DMS153 treated with DMSO at 0.1 percent for 48 hours (cell line): ENCODE measurements around the gene GARIN5A.

Experiments
- DNase-seq: peaks from one replicate; lab custom pipeline; 2025; ENCODE audit not compliant: unreplicated experiment; lab: John Stamatoyannopoulos, UW

The GARIN5A gene

DNA sequence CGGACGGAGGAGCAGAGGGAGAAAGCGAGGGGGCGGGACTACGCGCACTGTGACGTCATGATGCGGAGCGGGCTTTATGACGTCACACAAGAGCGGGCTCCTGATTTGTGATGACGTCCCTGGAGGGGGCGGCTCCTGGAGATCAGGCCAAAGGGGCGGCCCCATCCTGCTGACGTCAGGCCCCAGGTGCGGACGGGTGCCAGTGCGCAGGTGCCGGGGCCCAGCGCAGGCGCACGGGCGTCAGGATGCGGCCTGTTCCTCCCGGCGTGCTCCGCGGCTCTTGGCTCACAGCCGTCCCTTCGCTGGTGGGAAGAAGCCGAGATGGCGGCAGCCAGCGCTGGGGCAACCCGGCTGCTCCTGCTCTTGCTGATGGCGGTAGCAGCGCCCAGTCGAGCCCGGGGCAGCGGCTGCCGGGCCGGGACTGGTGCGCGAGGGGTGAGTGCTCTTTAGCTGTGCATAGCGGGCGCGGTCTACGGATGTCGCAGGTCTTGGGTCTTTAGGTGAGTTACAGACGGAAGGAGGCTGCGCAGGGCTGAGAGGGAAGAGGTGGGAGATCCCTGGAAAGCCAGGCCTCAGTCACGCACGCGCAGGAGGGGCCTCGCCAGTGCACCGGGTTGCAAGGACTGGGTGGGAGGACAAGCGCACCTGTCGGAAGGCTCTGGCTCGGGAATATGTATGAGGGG, at the start of gene GARIN5A, which contains the start of gene EMC10:
Gene GARIN5A (minus strand): TSS at position 625 of the 683 bp plus-strand sequence. CDS start 460 bp downstream, at position 165.
Gene EMC10 (plus strand): TSS at position 284 of the 683 bp plus-strand sequence. CDS start 38 bp downstream, at position 322.
- peak; percentile 94 for DNase-seq

DNA sequence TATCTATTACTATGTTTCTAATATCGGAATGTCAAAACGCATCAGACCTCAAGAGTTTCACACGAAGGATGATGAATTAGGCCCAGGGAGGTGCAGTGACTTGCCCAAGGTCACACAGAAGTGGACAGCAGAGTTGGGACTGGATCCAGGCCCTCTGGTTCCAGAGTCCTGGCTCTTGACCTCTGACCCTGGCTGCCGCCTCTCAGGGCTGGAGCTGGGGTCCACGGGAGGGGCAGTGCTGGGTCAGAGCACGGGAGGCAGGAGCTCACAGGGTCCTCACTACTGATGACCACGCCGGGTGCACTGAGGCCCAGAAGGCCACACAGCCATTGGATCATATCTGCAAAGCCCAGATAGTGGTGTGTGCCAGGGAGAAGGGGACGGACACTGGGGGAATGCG, 46.2 kb upstream of the GARIN5A start:
- DNase-seq = no peak

DNA sequence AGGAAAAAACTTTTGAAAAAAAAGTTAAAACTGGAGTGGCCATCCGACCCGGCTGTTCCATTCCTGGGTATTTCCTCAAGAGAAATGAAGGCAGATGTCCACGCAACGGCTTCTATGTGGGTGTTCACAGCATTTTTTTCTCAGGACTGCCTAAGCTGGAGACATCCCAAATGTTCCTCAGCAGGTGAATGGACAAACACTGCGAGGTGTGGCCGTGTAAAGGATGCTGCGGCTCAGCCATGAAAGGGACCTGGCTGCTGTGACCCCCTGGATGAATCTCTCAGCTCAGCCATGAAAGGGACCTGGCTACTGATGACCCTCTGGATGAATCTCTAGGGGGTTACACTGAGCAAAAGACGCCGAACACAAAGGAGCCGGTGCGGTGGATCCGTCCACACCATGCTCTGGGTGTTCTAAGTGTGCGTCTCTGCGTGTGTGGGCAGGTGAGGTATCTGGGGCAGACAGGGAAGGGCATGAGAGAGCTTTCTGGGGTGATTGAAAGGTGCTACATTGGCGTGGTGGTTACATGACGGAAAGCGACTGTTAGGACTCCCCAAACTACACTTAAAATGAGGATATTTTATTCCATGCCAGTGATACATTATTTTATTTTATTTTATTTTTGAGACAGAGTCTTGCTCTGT, 44.3 kb upstream of the GARIN5A start:
- DNase-seq = no peak

DNA sequence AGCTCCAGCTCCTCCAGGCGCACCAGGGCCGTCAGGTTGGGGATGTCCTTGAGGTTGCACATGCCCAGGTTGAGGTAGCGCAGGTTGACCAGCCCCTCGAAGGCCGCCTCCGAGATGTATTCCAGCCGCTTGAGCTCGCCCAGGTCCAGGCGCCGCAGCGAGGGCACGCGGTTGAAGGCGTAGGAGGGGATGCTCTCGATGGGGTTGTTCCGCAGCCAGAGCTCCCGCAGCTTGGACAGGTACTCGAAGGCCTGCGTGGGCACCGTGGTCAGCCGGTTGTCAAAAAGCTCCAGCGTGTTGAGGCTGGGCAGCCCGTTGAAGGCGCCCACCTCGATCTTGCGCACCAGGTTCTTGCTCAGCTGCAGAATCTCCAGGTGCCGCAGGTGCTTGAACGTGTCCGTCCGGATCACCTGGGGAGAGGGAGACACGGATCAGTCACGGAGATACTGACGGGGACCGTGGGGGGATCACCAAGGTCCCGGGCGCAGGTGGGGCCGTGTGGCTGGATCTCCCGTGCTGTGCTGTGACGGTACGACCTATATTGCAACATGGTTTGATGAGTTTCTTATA, 42.4 kb upstream of the GARIN5A start:
- DNase-seq = no peak

DNA sequence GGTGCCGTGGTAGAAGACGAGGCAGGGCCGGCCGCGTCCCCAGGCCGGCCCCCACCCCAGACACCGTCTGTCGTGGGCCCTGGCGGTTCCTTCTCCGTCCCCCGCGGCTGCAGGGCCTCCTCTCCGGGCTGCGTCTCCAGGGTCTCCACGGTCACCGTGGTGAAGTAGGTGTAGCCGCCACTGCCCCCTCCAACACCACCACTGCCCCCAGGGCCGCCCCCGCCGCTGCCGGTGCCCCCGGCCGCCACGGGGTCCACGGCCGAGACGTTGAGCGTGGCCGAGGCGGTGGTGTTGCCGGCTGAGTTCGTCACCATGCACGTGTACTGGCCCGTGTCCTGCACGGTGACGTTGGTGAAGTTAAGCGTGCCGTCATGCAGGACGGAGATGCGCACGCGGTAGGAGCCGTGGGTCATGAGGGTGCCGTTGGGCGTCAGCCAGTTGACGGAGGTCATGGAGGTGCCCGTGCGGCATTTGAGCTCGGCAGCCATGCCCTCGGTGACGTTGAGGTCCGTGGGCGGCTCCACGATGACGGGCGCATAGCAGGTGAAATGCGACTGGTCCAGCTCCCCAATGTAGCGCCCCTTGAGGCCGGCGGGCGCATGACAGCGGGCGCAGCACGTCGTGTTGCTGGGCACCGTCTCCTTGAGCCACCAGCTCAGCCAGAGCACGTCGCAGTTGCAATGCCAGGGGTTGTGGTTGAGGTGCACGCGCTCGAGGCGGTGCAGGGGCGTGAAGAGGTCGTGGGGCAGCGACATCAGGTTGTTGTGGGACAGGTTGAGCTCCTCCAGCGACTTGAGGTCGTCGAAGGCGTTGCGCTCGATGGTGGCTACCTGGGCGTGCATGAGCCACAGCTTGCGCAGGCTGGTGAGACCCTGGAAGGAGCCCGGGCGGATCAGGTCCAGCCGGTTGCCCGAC, 41.7 kb upstream of the GARIN5A start:
- DNase-seq = no peak

DNA sequence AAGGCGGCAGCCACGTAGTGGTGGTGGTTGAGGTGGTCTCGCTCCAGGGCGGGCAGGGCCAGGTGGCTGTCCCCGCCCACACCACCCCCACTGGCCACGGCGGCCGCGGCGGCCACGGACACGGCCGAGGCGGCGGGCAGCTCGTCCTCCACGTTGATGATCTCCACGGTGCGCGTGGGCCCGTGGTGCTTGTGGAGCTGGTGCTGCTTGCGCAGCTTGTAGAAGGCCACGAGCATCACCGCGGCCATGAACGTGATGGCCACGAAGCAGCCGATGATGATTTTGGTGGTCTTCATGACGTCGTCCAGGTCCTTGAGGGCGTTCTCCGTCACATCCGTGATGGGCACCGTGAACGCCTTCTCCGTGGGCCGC, 41.0 kb upstream of the GARIN5A start:
- DNase-seq = no peak

DNA sequence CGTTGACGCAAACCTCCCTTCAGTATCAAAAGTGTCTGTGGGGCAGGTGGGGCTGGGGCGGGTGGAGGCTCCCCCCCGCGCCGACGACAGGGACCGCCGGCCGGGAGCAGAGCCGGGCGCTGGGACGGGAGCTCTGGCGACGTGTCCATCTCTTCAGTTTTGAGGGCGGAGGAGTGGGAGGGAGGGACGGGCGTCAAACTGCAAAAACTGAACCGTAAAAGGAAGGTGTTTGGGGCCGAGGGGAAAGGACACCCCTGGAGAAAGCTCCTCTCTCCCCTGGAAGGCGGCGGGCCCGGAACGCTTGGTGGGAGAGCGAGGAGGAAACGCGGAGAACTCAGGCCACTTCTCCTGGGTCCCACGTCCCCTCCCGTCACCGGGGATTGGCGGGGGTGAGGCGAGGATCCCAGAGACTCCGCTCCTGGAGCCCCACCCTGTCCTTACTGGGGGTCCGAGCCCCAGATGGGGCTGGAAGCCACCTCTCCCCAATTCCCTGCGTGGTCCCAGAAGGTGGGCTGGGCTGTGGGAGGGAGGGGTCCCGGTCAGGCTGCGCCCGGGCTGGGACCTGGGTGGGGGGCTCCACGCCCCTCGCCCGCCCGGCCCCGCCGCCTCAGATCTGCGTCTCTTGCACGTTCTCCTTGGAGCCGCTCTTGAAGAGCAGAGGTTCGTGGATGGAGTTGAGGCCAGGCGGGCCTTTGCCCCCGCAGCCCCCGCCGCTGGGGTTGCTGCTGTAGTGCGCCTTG, 40.5 kb upstream of the GARIN5A start:
- no peak for DNase-seq

DNA sequence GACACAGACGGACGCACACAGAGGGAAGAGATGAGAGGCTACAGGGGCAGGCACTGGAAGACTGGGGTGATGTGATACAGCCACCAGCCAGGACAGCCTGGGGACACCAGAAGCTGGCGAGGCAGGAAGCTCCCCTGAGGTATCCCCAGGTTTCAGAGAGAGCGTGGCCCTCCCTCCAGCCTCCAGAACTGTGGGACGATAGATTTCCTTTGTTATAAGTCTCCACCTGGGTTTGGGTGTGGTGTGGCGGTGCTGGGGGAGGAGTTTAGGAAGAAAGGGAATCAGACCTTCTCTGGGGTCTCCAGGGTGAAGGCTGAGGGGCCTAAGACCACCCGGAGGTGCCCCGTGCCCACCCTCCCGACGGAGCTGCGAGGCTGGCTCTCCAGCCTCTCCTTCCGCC, 39.8 kb upstream of the GARIN5A start:
- DNase-seq = no peak

DNA sequence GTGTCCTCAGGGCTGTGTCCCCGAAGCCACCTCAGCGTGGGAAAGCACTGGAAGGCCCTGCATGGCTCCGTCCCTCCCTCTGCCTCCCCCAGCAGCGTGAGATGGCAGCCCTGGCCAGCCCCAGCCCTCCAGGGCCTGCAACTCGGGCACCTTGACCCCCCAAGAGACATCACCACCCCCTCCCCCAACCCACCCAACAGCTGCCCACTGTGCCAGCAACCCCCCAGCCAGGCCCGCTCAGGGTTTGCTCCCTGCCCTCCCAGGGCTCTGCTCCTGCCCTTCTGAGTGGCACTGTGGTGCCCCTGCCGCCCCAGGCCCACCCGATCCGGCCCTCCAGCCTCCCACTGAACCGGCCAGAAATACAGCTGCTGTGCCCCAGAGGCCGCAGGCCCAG, 38.5 kb upstream of the GARIN5A start:
- DNase-seq = no peak

DNA sequence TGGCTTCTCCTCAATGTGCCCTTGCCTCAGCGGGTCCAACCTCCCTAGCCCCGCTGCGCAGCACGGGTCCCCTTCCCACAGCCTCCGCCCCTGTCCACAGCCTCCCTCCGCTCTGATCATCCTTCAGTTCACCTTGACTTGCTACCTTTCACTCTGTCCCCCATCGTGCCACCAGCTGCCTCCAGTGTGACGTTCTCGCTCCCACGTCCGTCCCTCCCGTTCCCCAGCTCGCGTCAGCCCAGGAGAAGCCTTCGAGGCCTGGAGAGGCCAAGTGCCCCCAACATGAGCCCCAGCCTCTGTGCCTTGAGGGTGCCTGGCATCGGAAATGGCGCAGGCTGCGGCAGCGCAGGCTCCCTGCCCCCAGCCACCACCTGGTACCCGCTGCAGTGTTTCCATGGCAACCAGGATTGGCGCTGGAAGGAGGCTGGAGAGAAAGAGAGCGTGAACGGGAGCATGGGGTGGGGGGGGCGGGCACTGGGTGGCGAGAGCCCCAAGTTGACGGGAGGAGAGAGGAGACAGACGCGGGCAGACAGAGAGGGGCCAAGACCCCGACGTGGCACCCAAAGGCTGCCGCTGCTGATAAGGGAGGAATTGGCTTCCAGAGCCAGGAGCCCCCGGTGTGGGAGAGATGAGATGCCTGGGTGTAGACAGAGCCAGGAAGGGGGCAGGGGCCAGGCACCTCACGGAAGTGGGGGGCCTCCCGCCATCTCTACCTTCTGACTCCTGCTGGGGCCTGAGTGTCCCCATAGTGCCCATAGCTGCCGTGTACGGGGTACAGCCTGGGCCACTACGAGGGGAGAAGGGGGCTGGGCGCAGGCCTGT, 37.9 kb upstream of the GARIN5A start:
- no peak for DNase-seq

DNA sequence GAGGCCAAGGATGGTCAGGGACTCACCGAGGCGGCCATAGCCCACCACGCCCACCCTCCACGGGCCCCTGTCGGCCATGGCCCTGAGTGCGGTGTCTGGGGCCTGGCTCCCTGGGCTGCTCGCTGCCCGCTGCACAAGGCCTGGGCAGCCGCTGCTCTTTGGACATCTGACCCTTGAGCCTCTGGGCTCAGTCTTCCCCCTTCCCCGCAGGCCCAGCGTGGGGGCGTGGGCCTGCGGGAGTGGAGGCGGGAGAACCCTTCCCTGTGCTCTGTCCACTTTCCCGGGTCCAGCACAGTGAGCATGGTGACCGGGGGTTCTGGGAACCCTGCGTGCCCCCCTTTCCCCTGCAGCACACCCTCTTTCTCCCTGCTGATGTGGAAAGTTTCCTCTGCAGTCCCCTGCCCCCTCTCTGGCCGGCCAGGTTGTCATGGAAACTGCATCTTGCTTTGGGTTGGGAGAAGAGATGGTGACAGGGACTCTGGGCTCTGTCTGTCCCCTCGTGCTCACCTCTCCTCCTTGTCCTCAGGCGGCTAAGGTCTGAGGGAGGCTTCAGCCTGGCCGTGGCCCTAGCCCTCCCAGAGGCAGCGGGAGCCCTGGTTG, 37.2 kb upstream of the GARIN5A start, which contains the start of gene ASPDH:
Gene ASPDH (minus strand): TSS at position 168 of the 600 bp plus-strand sequence. CDS start 90 bp downstream, at position 78.
- no peak for DNase-seq

DNA sequence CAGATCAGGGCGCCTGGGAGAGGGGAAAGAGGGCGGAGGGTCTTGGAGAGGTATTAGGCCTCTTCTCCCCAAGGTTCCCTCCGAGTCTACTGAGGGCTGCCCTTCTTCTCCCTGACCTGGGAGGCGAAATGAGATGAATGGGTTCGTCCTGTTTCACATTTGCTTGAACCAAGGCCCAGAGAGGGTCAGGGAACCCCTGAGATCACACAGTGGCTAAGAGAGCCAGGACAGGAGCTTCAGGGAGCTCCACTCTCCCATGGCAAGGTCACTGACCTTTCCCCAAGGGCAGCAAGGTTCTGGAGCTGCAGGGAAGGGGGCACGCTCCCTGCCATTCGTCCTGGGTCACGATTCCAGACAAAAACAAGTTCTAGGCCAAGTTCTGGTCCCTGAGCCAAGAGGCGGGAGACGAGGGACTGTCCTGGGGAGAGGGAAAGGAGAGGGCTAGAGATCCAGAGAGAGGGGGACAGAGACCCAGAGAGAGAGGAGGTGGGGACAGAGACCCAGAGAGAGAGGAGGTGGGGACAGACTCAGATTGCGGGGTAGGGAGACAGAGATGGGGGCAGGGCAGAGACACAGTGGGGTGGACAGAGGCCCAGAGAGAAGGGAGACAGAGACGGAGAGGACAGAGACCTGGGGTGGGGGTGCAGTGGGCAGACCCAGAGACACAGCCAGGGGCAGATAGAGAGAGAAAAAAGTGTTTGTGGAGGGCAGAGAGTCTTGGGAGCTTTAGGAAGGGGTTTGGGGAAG, 36.5 kb upstream of the GARIN5A start:
- DNase-seq = no peak

DNA sequence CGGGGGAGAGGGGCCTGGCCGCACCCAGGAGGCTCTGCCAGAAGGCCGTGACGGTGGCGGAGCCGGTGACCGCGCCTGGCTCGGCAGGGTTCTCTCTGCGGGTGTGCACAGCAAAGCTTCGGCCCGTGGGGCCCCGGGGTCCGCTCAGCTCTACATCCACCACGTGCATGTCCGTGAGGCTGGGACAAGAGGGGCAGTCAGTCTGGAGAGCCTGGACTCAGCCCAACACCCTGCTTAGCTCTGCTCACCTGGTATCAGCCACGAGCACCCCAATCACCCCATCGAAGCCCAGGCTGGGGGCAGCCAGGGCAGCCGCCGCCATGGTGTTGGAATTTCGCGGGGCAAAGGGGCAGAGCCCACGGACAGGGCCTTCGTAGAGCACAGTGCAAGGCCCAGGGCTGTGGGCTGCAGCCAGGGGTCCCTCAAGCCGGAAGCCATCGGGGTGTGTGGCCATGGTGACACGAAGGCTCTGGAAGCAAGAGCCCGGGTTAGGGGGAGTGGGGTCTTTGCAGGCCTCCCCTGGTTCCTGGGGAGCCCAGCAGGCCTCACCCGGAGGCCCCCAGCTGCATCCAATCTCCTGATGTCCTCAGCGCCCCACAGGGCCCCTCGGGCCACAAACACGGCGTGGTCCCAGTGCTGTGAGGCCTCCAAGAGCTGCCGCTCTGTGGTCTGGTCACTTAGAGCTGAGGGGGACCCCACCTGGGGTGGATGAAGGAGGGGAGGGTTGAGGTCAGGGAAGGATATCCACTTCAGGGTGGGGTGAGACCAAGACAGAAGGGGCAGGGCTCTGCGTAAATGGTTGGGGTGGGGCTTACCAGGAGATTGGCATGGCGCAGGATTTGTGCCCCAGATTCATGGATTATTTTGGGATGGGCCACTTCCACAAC, 35.7 kb upstream of the GARIN5A start:
- DNase-seq = no peak

DNA sequence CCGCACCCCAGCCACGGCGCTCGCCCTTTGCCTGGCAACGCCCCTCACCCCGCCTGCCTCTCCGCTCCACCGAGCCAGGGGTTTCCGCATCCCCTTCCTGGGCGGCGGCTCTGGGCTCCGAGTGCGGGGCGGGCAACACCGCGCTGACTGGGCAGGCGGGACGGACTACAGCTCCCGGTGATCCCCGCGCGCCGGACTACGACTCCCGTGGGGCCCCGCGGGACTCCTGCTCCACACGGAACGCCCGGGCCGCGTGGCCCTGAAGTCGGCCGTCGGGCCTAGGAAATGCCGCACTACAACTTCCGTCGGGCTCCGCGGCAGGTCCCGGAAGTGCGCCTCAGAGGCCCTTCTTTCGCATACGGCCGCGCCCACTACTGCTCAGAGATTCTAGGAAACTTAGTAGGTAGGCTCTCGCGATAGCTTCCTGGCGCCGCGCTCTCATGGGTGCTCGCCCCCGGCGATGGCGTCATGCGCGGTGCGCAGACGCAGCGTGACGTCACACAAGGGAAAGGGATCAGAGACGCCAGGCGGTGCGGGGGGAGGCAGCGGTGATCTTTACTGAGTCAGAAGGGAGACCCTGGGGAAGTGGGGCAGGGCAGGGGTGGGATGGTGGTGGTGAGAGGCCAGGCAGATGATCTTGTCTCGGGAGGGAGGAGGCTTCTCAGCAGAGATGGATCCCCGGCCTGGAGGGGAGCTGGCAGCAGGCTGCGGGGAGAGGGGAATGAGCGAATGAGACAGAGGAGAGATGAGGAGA, 34.6 kb upstream of the GARIN5A start, which contains the start of gene JOSD2:
Gene JOSD2 (minus strand): TSS at position 123 of the 754 bp plus-strand sequence. CDS start 760 bp downstream, outside the sequence.
- DNase-seq = peak; percentile 95

DNA sequence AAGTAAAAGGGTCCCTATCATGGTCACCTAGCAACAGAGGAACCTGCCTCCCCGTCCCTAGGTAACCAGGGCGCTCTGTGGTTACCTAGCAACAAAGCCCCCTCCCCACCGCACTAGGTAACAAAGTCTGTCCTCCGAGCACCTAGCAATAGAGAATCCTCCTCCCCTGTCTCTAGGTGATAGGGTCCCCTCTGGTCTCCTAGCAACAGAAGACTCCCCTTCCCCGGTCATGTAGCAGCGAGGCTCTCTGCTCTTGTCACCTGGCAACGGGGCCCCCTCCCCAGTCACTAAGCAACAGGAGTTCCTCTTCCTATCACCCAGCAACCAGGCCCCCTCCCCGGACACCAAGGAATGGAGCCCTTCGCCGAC, 34.0 kb upstream of the GARIN5A start:
- DNase-seq = no peak

DNA sequence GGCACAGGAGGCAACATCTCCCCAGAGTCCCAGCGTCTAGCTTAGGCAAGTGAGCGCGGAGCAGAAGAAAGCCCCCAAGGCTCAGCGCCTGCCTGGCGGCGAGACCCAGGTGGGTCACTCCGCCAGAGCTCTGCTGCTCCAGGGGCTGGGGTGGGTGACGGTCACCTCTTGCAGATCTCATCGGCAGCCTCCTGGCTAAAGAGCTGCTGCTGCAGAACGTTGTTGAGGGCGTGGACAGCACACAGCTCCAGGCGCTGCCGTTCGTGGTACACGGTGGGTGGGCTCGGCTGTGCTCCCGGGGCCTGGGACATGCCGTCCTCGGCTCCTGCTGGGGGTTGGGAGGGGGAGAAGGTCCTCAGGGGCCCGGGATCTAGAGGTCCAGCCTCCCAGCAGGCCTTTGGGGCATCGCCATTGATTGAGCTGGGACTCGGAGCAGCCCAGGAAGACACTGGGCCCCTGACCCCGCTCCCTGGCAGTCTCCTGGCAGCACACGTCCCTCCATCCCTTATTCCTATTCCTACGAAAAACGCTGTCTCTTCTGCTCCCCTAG, 33.5 kb upstream of the GARIN5A start:
- no peak for DNase-seq
